ENCODE data around the gene BET1. TPM values are rescaled to one million over a fixed set of nuclear protein-coding genes. Genes with fewer than 3 reads are reported as not detected.

The BET1 gene
- total and polyA plus RNA-seq, 2 of the 8 experiments (the other 6 are each of a cell fraction or from before 2014, with no cell fraction given): 20.6 to 31.7 TPM

- peaks cover 0 to under 1% (median 0%) of the 10 kb centered on the region in 4 experiments; a peak in 1 of 7 replicates for H3K27me3 ChIP-seq (replicated peaks in 1 of 4; ENCODE audit: control insufficient read depth in 3 of 4, extremely low read depth in 1 of 4, insufficient read depth in 3 of 4, low read length in 3 of 4)
- H3K23me2 ChIP-seq (ENCODE audit: low read depth, low read length): no peaks in the 10 kb centered on the region
- ChIA-PET POLR2A (ENCODE audit: partially characterized antibody) (no interaction called here), CTCF (ENCODE audit: partially characterized antibody) (no interaction called here)
- no peaks in the 10 kb centered on the region for H3K79me1 ChIP-seq (ENCODE audit: low read depth, low read length)
- no peaks in the 10 kb centered on the region for H4K20me1 ChIP-seq (replicated peaks in 1 of 2; ENCODE audit: control insufficient read depth in 1 of 2, insufficient read depth in 2 of 2, low read length in 2 of 2)
- FAIRE-seq (no peak), DNase-seq (ENCODE audit: low read depth in 1 of 2, low spot score in 2 of 2) (no peak)
- 71% methylated on average over 1 of the region's 1 CpG; no CpG with 5 or more reads in 1 of the 2 experiments for WGBS, 2 experiments (ENCODE audit: extremely low coverage in 1 of 2, insufficient coverage in 1 of 2, insufficient read length in 1 of 2, insufficient replicate concordance in 2 of 2, low coverage in 1 of 2, low lambda C conversion rate in 2 of 2, missing lambda C conversion rate in 1 of 2)
- no peaks in the 10 kb centered on the region for H3K9me3 ChIP-seq (ENCODE audit: insufficient read depth in 2 of 2, low read depth in 1 of 2, low read length in 1 of 2)
- no peaks in the 10 kb centered on the region for H3K4me1 ChIP-seq (replicated peaks in 1 of 4; ENCODE audit: control insufficient read depth in 3 of 4, insufficient read depth in 4 of 4, low read length in 3 of 4)
- H3K36me3 ChIP-seq (ENCODE audit: control insufficient read depth in 2 of 4, insufficient read depth in 4 of 4, low read length in 3 of 4): no peaks in the 10 kb centered on the region
- H3K27ac ChIP-seq (ENCODE audit: low read depth, low read length): no peak overlapping the region
- H2BK5ac ChIP-seq (ENCODE audit: low read depth, low read length): no peak overlapping the region
- H3K4ac ChIP-seq (replicated peaks; ENCODE audit: insufficient read length, low read depth, low read length): no peak overlapping the region
- no peak overlapping the region for H2AK5ac ChIP-seq (ENCODE audit: low read depth, low read length)
- H3K56ac ChIP-seq (replicated peaks; ENCODE audit: insufficient read length, low read depth, low read length): no peak overlapping the region
- no peaks in the 10 kb centered on the region for H3K79me2 ChIP-seq (ENCODE audit: control insufficient read depth in 1 of 2, insufficient read depth in 2 of 2, low read length in 2 of 2)
- no peak overlapping the region for H3K9ac ChIP-seq (replicated peaks in 1 of 4; ENCODE audit: extremely low read depth in 1 of 4, low read depth in 3 of 4, low read length in 3 of 4)
- no peak overlapping the region for H3K14ac ChIP-seq (ENCODE audit: insufficient read length)
- no peak overlapping the region for H4K91ac ChIP-seq (replicated peaks; ENCODE audit: insufficient read length, low read length)
- no peak overlapping the region for H2BK12ac ChIP-seq (ENCODE audit: low read depth, low read length)
- no peak overlapping the region for H2BK120ac ChIP-seq (replicated peaks; ENCODE audit: low read depth, low read length)
- no peak overlapping the region for H2BK20ac ChIP-seq (ENCODE audit: low read length)
- no peak overlapping the region for H3K4me2 ChIP-seq (ENCODE audit: insufficient read depth in 1 of 2, low read depth in 2 of 2, low read length in 2 of 2)
- H4K5ac ChIP-seq (ENCODE audit: insufficient read length, low read depth, low read length): no peak overlapping the region
- H2BK15ac ChIP-seq (ENCODE audit: low read length): no peak overlapping the region
- no peak overlapping the region for H3K23ac ChIP-seq (ENCODE audit: insufficient read length)
- H4K8ac ChIP-seq (ENCODE audit: extremely low read depth, insufficient read depth, low read length): no peak overlapping the region
- no peak overlapping the region for H2AFZ ChIP-seq (ENCODE audit: low read length)
- no peak overlapping the region for H3K4me3 ChIP-seq (ENCODE audit: extremely low read depth in 1 of 4, insufficient read depth in 2 of 4, low read depth in 3 of 4, low read length in 4 of 4)
- no peak overlapping the region for H3K18ac ChIP-seq (ENCODE audit: extremely low read depth, low read length)
- TF ChIP-seq FOSL1 (IDR thresholded peaks at IDR 0.05; ENCODE audit: insufficient read depth, low read depth, low read length) (no peak), EP300 (IDR thresholded peaks at IDR 0.05; ENCODE audit: borderline replicate concordance in 1 of 2, low read depth in 2 of 2, low read length in 2 of 2) (no peak), RFX5 (IDR thresholded peaks at IDR 0.05; ENCODE audit: borderline replicate concordance, low read depth, low read length) (no peak), GABPA (IDR thresholded peaks at IDR 0.05; ENCODE audit: borderline replicate concordance, insufficient read depth, low read length) (no peak), TAF7 (optimal IDR thresholded peaks at IDR 0.05; ENCODE audit: borderline replicate concordance, low read depth, low read length) (no peak), RBBP5 (IDR thresholded peaks at IDR 0.05; ENCODE audit: borderline replicate concordance, low read depth, low read length) (no peak), SIX5 (IDR thresholded peaks at IDR 0.05; ENCODE audit: low read depth, low read length) (no peak), SP1 (IDR thresholded peaks at IDR 0.05; ENCODE audit: low read depth, low read length) (no peak), CHD2 (IDR thresholded peaks at IDR 0.05; ENCODE audit: low read length) (no peak), PHF8 (conservative IDR thresholded peaks at IDR 0.05; ENCODE audit: low read depth, low read length) (no peak)
- TF ChIP-seq, protein P1, sequence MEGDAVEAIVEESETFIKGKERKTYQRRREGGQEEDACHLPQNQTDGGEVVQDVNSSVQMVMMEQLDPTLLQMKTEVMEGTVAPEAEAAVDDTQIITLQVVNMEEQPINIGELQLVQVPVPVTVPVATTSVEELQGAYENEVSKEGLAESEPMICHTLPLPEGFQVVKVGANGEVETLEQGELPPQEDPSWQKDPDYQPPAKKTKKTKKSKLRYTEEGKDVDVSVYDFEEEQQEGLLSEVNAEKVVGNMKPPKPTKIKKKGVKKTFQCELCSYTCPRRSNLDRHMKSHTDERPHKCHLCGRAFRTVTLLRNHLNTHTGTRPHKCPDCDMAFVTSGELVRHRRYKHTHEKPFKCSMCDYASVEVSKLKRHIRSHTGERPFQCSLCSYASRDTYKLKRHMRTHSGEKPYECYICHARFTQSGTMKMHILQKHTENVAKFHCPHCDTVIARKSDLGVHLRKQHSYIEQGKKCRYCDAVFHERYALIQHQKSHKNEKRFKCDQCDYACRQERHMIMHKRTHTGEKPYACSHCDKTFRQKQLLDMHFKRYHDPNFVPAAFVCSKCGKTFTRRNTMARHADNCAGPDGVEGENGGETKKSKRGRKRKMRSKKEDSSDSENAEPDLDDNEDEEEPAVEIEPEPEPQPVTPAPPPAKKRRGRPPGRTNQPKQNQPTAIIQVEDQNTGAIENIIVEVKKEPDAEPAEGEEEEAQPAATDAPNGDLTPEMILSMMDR (IDR thresholded peaks at IDR 0.05; ENCODE audit: control extremely low read depth in 1 of 3, insufficient read depth in 1 of 3, low read depth in 1 of 3, low read length in 3 of 3): no peak
Observed at GRCh38 chr7:94043299-94043698, 39.1 kb upstream of the BET1 start.
